GM13977 (cell line): ENCODE measurements around the gene RNU6-8.

Source experiments
- DNase-seq: peaks from one replicate; pipeline ENCODE4 v3.0.0; 2012; ENCODE audit warnings: low spot score
- in situ Hi-C: fragments of 300-500 bp; cut with MboI; formaldehyde crosslinking; loops from one replicate; pipeline ENCODE4 v1.12.0; 2022; ENCODE audit warnings: low sequenced_read_pairs, low pct_unique_long_range_greater_than_20kb, mixed read lengths, inconsistent platforms; ENCODE audit not compliant: unreplicated experiment
- TF ChIP-seq, protein P1 (sequence below): IDR thresholded peaks from 2 replicates; pipeline ENCODE4 v1.5.1; 2012; ENCODE audit warnings: mild to moderate bottlenecking, control low read depth; ENCODE audit not compliant: insufficient read depth; ENCODE audit errors: extremely low read depth, missing control alignments

RNU6-8 gene

DNA sequence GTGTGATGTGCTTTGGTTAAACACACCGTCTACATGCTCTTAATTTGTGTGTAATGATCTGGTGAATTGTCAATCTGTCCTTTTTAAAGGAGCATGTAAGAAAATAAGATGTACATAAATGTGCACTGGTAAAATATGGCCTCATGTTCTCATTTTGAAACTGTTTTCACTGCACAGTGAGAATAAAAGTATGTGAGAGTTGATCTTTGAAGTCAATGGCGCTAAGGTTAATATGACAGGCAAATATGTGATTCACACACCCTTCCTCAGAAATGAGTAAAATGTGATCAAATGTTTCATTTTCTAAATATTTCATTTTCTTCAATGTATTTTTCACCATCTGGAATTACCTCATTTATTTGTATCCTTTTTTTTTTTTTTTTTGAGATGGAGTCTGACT, 9.5 kb downstream of the RNU6-8 start:
- TF ChIP-seq, protein P1, sequence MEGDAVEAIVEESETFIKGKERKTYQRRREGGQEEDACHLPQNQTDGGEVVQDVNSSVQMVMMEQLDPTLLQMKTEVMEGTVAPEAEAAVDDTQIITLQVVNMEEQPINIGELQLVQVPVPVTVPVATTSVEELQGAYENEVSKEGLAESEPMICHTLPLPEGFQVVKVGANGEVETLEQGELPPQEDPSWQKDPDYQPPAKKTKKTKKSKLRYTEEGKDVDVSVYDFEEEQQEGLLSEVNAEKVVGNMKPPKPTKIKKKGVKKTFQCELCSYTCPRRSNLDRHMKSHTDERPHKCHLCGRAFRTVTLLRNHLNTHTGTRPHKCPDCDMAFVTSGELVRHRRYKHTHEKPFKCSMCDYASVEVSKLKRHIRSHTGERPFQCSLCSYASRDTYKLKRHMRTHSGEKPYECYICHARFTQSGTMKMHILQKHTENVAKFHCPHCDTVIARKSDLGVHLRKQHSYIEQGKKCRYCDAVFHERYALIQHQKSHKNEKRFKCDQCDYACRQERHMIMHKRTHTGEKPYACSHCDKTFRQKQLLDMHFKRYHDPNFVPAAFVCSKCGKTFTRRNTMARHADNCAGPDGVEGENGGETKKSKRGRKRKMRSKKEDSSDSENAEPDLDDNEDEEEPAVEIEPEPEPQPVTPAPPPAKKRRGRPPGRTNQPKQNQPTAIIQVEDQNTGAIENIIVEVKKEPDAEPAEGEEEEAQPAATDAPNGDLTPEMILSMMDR: no peak
- in situ Hi-C loops: no loop called here
- no peak for DNase-seq

- in situ Hi-C loops: no loop called here
- TF ChIP-seq, protein P1: no peak
- no peak for DNase-seq
Measured at GRCh38 chr14:32192712-32193373, 10.2 kb downstream of the RNU6-8 start.

DNA sequence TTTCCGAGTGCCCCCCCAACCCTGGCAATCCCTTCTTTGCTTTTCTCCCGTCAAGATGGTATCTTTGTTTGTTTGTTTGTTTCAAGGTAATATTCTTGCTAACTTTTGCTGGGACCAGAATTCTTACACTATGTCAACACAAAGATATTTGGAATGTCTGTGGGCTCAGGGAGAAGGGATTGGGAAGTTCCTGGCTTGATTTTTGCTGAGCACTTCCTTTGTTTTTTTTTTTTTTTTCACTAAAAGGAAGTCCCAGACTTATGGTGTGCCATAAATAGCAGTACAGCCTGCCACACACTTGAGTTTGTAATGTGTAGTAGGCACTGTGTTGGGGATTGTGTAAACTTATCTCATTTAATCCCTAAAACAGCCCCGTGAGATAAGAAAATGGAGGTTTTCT, 12.4 kb downstream of the RNU6-8 start:
- no peak for DNase-seq
- in situ Hi-C loops: no loop called here
- TF ChIP-seq, protein P1: no peak

- DNase-seq: no peak
- in situ Hi-C loops: no loop called here
- TF ChIP-seq, protein P1: no peak
Measured at GRCh38 chr14:32189811-32190210, 13.3 kb downstream of the RNU6-8 start.

GRCh38 chr14:32186248-32186647, 16.8 kb downstream of the RNU6-8 start:
- no peak for DNase-seq
- TF ChIP-seq, protein P1: no peak
- in situ Hi-C loops: no loop called here

- TF ChIP-seq, protein P1: no peak
- in situ Hi-C loops: no loop called here
- no peak for DNase-seq
Measured at GRCh38 chr14:32185097-32185496, 18.0 kb downstream of the RNU6-8 start.
